ENCODE data around the gene RAB28.

Gene RAB28

GRCh38 chr4:13504374-13504773 lies 20.2 kb upstream of the RAB28 start:
- no peak for DNase-seq

- DNase-seq = no peak
Measured at GRCh38 chr4:13498469-13498868, 14.3 kb upstream of the RAB28 start.

GRCh38 chr4:13496605-13497004 lies 12.5 kb upstream of the RAB28 start:
- DNase-seq = no peak

- DNase-seq = no peak
Measured at GRCh38 chr4:13495753-13496152, 11.6 kb upstream of the RAB28 start.

DNA sequence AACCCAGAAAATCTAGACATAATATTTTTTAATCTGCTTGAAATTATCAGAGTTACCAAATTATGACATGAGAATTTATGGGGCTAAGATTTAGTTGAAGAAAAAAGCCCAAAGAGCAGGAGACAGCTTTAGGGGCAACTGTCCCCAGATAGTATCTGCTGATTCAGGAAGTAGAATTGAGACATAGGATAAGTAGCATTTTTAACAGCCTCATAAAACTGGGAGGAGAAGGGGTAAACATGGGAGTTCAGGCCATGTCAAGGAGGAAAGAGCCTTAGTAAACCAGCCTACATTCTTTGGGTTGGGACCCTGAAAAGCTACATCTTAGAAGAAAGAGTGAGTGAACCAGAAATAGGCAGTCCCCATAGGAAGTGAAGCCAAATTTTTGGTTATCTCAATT lies 9.7 kb upstream of the RAB28 start:
- no peak for DNase-seq

DNA sequence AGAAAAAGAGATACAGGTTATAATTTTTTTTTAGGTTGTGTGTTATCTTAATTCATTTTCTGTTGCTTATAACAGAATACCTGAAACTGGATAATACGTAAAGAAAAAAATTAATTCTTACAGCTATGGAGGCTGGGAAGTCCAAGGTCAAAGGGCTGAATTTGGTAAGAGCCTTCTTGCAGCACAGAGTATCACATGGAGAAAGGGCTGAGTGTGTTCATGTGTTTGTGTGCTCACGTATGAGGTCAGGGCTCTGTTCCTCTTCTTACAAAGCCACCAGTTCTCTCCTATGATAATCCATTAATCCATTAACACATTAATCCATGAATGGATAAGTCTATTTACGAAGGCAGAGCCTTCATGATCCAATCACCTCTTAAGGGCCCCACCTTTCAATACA lies 8.6 kb upstream of the RAB28 start:
- DNase-seq = no peak

DNA sequence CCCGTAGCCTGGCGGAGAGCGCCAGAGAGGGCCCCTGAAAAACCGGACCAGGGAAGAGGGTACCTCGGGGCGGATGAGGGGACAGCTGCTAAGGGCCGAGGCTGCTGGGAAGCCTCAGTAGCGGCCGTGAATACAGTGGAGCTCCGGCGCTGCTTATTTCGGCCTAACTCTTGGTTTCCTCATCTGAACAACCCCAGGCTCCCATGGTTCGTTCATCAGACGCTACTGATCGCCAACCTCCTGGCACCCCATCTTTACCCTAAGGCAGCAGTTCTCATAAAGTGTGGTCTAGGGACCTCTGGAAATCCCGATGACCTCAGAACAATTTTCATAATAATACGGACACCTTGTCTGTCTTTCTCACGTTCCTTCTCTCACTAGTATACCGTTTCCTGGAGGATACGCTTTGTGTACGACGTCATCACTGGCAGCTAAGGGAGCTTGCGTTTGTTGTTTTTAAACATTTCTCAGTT lies 645 bp upstream of the RAB28 start:
- DNase-seq = no peak

DNA sequence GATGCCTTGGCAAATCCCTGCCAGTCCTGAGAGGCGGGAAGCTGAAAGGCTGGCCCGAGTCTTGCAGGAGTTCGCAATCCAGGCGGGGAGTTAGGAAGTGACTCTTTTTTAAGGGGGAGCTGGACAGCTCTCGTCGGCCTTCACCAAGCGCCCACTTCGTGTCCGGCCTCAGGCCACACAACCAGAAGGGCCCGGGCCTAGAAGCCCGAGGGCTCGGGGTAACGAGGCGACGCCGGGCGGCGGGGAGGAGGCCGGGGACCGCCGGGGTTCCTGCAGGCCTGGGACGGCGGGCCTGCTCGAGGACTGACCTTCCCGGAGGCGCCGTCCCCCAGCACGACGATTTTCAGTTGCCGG lies 395 bp downstream of the RAB28 start:
- DNase-seq = no peak

GRCh38 chr4:13483136-13483767 lies 888 bp downstream of the RAB28 start:
- DNase-seq = no peak

- no peak for DNase-seq
Measured at GRCh38 chr4:13481569-13481968, 2.6 kb downstream of the RAB28 start.

- no peak for DNase-seq
Measured at GRCh38 chr4:13478707-13479106, 5.4 kb downstream of the RAB28 start.

- DNase-seq = no peak
Measured at GRCh38 chr4:13478131-13478530, 6.0 kb downstream of the RAB28 start.

DNA sequence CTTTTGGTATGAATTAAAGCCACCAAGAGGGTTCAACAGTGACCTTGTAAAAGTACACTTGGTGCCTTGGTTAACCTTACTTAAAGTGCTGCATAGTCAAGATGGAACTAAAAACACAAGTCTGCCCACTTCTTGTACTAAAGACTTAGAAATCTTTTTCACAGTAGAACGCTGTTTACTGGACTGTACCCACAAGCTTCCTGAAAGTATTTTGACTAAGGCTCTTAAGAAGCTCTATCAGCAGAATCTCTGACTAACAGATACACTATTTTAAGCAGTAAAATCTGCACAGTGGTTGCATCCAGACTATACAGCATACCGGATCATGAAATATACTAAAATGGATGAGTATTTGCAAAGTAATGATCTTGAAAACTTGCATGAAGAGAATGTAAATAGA lies 7.2 kb downstream of the RAB28 start:
- DNase-seq = no peak

DNA sequence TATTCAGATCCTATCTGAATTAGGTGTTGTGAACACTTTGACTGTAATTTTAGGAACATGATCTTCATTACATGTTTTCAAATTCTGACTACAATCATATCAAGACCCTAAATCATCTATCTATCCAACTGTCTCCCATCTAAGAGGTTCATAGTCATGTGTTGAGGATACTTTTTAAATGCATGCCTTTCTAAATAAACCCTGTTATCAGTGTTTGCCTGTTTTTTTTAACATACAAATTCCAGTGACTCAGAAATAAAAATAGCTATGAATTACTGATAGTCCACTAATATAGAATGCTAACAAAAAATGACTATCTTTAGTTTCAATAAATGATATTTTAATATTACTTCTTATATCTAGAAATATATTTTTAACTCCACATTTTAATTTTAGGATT lies 8.0 kb downstream of the RAB28 start:
- DNase-seq = no peak

DNA sequence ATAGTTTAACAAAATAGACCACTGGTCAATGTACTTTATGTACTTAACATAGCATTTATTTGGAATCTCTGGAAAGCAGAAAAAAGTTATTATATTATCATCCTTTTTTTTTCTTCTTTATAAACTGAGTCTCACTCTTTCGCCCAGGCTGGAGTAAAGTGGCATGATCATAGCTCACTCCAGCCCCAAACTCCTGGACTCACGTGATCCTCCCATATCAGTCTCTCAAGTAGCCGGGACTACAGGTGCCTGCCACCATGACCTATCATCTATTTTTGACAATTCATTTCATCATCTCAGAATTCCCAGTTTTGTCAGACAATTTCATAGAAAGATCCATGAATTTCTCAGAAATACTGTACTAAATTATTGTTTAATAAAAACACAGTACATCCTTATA lies 12.7 kb downstream of the RAB28 start:
- no peak for DNase-seq

DNA sequence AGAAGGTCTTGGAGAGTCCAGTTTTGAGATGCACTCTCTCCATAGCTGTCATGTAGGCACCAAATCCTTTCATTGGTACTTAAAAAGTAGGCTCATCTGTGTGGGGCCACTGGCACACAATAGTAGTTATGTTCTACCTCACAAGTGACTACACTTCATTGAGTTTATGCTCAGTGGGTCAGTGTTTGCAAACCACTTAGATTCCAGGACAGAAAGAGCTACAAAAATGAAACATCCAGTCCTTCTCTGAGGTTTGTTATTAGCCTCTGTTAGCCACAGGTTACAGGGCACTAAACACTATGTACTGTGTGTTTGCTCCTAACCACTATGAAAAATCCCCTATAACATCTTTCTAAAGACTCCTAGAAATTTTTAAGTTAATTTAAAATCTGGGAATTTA lies 13.8 kb downstream of the RAB28 start:
- DNase-seq = no peak

DNA sequence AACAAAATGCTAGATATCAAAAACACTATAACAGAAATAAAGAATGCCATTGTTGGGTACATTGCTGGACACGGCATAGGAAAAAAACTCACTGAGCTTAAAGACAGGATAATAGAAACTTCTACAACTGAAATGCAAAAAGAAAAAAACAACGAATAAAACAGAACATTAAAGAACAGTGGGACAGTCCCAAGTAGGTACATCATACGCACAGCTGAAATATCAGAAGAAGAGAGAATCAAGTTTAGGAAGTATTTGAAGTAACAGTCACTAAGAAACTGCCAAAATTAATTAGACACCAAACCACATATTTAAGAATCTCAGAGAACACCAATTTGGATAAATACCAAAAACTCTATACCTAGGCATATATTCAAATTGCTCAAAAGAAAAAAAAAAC lies 19.2 kb downstream of the RAB28 start:
- DNase-seq = no peak

DNA sequence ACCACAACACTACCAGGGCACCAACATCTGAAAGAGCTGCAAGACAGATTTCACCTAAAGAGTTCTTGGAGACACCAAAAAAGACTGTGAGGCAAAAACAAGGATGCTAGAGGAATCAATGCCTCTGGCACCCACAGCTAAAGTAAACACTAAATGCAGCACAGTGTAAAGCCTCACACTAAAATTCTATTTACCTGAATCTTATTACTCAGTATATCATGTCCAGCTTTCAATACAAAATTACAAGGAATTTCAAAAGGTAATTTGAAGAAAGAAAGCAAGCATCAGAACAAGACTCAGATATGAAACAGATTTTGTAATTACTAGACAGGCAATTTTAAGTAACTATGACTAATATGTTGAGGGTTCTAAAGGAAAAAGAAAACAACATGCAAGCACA lies 19.6 kb downstream of the RAB28 start:
- no peak for DNase-seq

DNA sequence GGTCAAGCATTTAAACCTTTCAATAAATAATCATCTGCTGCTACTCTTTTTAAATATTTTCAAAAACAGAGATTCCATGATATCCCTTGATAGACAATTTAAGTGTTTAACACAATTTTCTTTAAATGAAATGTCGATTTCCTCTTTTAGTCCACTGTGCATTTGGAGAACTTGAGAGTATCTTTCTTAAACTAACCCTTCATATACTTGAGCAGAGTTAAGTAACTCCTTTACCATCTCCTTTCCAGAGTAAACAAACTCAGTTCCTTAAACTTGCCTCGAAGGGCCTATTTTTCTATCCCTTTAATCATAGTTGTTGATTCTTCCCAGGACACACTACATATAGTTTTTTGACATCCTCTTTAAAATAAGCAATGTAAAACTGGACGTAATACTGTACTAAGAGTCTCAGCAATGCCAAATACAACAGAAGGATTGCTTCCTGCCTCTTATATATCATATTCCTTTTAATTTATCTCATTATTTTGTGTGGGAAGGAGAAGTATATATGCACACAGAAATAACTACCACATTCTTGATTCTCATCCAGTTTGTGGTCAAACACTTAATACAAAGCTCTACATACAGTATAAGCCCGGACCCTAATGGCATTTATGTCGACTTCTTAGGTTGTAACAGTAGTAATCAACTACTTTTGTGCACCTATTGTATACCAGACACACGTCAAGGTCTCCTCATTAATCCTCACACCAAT lies 22.8 kb downstream of the RAB28 start:
- no peak for DNase-seq

GRCh38 chr4:13455411-13455810 lies 28.7 kb downstream of the RAB28 start:
- no peak for DNase-seq

DNA sequence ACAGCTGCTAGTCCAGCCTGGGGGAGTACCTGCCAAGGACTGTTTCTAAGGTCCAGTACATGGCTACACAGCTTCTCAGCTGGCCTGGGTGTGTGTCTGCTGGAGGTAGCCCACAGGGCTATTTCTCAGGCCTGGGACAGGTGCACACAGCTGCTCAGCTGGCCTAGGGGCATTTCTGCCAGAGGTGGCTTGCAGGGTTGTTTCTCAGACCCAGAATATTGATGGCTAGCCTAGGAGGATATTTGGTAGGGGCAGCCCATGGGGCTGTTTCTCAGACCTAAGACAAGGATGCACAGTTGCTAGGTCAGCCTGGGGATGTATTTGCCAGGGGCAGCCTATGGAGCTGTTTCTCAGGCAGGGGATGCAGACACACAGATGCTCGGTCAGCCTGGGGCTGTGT lies 29.4 kb downstream of the RAB28 start:
- DNase-seq = no peak

DNA sequence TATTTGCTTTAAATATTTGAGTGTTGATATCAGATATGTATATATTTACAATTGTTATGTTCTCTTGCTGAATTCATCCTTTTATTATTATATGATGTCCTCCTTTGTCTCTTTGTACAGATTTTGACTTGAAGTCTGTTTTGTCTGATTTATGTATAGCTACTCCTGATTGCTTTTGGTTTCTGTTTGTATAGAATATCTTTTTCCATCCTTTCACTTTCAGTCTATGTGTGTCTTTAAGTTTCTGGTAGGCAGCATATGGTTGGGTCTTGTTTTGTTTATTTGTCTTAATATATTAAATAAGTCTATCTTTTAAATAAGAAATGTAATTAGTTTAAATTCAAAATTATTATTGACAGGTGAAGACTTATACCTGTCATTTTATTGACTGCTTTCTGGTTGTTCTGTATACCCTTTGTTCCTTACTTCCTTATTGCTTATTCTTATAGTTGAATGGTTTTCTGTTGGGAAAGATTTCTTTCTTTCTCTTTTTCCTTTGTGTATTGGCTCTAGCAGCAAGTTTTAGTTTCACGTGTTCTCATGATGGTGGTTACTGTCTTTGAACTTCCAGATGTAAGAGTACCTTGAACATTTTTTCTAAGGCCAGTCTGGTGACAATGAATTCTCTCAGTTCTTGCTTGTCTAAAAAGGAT lies 31.1 kb downstream of the RAB28 start:
- no peak for DNase-seq

DNA sequence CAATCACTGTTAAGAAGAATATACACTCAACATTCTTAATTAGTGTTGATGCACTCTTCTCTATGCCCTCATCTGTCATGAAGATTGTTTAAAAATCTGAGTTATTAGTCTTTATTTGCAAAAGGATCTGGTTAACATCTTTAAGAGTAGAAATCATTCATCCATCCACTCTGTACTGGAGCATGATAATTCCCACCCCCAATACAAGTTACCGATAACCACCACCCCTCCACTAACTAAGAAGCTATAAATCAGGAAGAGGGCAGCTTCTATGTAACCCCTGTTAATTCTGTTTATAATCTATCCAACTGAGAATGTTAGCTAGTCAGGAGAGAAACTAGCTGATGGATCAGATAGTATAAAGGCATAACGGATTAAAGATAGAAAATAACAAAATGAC lies 34.5 kb downstream of the RAB28 start:
- DNase-seq = no peak

All from NK-92 treated with Interleukin-12 subunit alpha and Interleukin-12 subunit beta, amount 100 ng/mL, for 24 hours (cell line).